Activated naive CD4-positive, alpha-beta T cell treated with anti-CD3 and anti-CD28 coated beads, Interleukin-2, amount 50 U/mL, for 16 hours (primary cell): Measurements from ENCODE around the gene LACTBL1.
"Not testable (repeated sequence)": the region's sequence is repeated elsewhere in the genome, so short reads cannot be mapped to it uniquely, and the experiment has no call there.

ENCODE experiments used
- DNase-seq: peaks from one replicate; pipeline ENCODE4 v3.0.0-alpha.2; 2020

The LACTBL1 gene

GRCh38 chr1:22976127-22976460 lies 3.4 kb upstream of the LACTBL1 start:
- no peak for DNase-seq

GRCh38 chr1:22975694-22976093 lies 3.0 kb upstream of the LACTBL1 start:
- no peak for DNase-seq

GRCh38 chr1:22971611-22972405 lies 858 bp downstream of the LACTBL1 start:
- DNase-seq: no peak

- DNase-seq: no peak
Observed at GRCh38 chr1:22971161-22971560, 1.5 kb downstream of the LACTBL1 start.

- no peak for DNase-seq
Observed at GRCh38 chr1:22970096-22970495, 2.6 kb downstream of the LACTBL1 start.

GRCh38 chr1:22969304-22969709 lies 3.4 kb downstream of the LACTBL1 start:
- DNase-seq: no peak

- DNase-seq: no peak
Observed at GRCh38 chr1:22967833-22968232, 4.8 kb downstream of the LACTBL1 start.

- no peak for DNase-seq
Observed at GRCh38 chr1:22966309-22966708, 6.4 kb downstream of the LACTBL1 start.

- DNase-seq: no peak
Observed at GRCh38 chr1:22963044-22963677, 9.5 kb downstream of the LACTBL1 start.

GRCh38 chr1:22962558-22962957 lies 10.1 kb downstream of the LACTBL1 start:
- no peak for DNase-seq

GRCh38 chr1:22959545-22960360 lies 12.9 kb downstream of the LACTBL1 start:
- DNase-seq: no peak

GRCh38 chr1:22958556-22958955 lies 14.1 kb downstream of the LACTBL1 start:
- no peak for DNase-seq

GRCh38 chr1:22957066-22957465 lies 15.6 kb downstream of the LACTBL1 start:
- no peak for DNase-seq

- DNase-seq: no peak
Observed at GRCh38 chr1:22955146-22955545, 17.5 kb downstream of the LACTBL1 start.

- DNase-seq: no peak
Observed at GRCh38 chr1:22953740-22954141, 18.9 kb downstream of the LACTBL1 start.

GRCh38 chr1:22953057-22953739 lies 19.5 kb downstream of the LACTBL1 start:
- DNase-seq: no peak

GRCh38 chr1:22952694-22953056 lies 20.0 kb downstream of the LACTBL1 start:
- no peak for DNase-seq

- no peak for DNase-seq
Observed at GRCh38 chr1:22951796-22952195, 20.9 kb downstream of the LACTBL1 start.

GRCh38 chr1:22949822-22950331 lies 22.8 kb downstream of the LACTBL1 start:
- DNase-seq: no peak

GRCh38 chr1:22945171-22945570 lies 27.5 kb downstream of the LACTBL1 start:
- DNase-seq: not testable (repeated sequence)

GRCh38 chr1:22944346-22945055 lies 28.2 kb downstream of the LACTBL1 start:
- DNase-seq: no peak

- no peak for DNase-seq
Observed at GRCh38 chr1:22941257-22941656, 31.4 kb downstream of the LACTBL1 start.
